Smooth muscle cell of the brain vasculature (primary cell): ENCODE results near the gene TLL1.
A peak's percentile ranks its signal among the peaks of the same experiment; 100 is the strongest.

Experiments used
- DNase-seq: peaks from one replicate; pipeline ENCODE4 v3.0.0-alpha.2; 2012; ENCODE audit warnings: low read depth, low spot score

The TLL1 gene

GRCh38 chr4:166049036-166049435 lies 176.0 kb downstream of the TLL1 start:
- DNase-seq = no peak

- no peak for DNase-seq
Measured at GRCh38 chr4:166064721-166065120, 191.7 kb downstream of the TLL1 start.

- no peak for DNase-seq
Measured at GRCh38 chr4:166065324-166065723, 192.3 kb downstream of the TLL1 start.

- no peak for DNase-seq
Measured at GRCh38 chr4:166066936-166067335, 193.9 kb downstream of the TLL1 start.

GRCh38 chr4:166067915-166068314 lies 194.9 kb downstream of the TLL1 start:
- no peak for DNase-seq

- no peak for DNase-seq
Measured at GRCh38 chr4:166073783-166074182, 200.7 kb downstream of the TLL1 start.

- DNase-seq = no peak
Measured at GRCh38 chr4:166075599-166075998, 202.6 kb downstream of the TLL1 start.

GRCh38 chr4:166077782-166078181 lies 204.7 kb downstream of the TLL1 start:
- DNase-seq = no peak

- DNase-seq = no peak
Measured at GRCh38 chr4:166078383-166078782, 205.3 kb downstream of the TLL1 start.

- DNase-seq = no peak
Measured at GRCh38 chr4:166078955-166079354, 205.9 kb downstream of the TLL1 start.

GRCh38 chr4:166087569-166087968 lies 214.5 kb downstream of the TLL1 start:
- no peak for DNase-seq

- DNase-seq = no peak
Measured at GRCh38 chr4:166088576-166088975, 215.5 kb downstream of the TLL1 start.

GRCh38 chr4:166091146-166091545 lies 218.1 kb downstream of the TLL1 start:
- DNase-seq = no peak

- DNase-seq = peak; percentile 9
Measured at GRCh38 chr4:166091912-166092510, 219.0 kb downstream of the TLL1 start.

- no peak for DNase-seq
Measured at GRCh38 chr4:166092797-166093290, 219.8 kb downstream of the TLL1 start.

- no peak for DNase-seq
Measured at GRCh38 chr4:166104623-166105022, 231.6 kb downstream of the TLL1 start.

GRCh38 chr4:166121897-166122296 lies 248.9 kb downstream of the TLL1 start:
- no peak for DNase-seq

GRCh38 chr4:166123546-166123945 lies 250.5 kb downstream of the TLL1 start:
- no peak for DNase-seq

GRCh38 chr4:166128403-166128802 lies 255.4 kb downstream of the TLL1 start:
- DNase-seq = peak; percentile 3

GRCh38 chr4:166134285-166134684 lies 261.2 kb downstream of the TLL1 start:
- no peak for DNase-seq

- DNase-seq = no peak
Measured at GRCh38 chr4:166140951-166141350, 267.9 kb downstream of the TLL1 start.

- DNase-seq = no peak
Measured at GRCh38 chr4:166143227-166143626, 270.2 kb downstream of the TLL1 start.

- no peak for DNase-seq
Measured at GRCh38 chr4:166144607-166145006, 271.6 kb downstream of the TLL1 start.
